Prostate gland (tissue), 2 donors: ENCODE measurements around the gene NEMP2.
A peak's percentile ranks its signal among the peaks of the same experiment; 100 is the strongest.

Experiments
- CTCF ChIP-seq, 4 experiments: fragments of 200-600 bp in 2 of 4; fragments of 450-650 bp in 2 of 4; sonication (generic) in 2 of 4; IDR thresholded peaks; 1 replicate in 3 of 4; 2 replicates in 1 of 4; pipeline ENCODE4 v1.5.1; 2016 to 2019; ENCODE audit warnings: antibody characterized with exemption in 4 of 4, mild to moderate bottlenecking in 2 of 4, moderate library complexity in 2 of 4
- POLR2A ChIP-seq: fragments of 450-650 bp; IDR thresholded peaks from one replicate; pipeline ENCODE4 v1.6.1; 2016; ENCODE audit warnings: antibody characterized with exemption, mild to moderate bottlenecking
- POLR2AphosphoS5 ChIP-seq: sonication (generic); formaldehyde crosslinking; IDR thresholded peaks from one replicate; pipeline ENCODE4 v1.6.1; 2017; ENCODE audit warnings: antibody characterized with exemption

GRCh38 chr2:190477661-190478454 lies 56.7 kb downstream of the NEMP2 start:
- TF ChIP-seq CTCF (IDR thresholded peaks at IDR 0.05) = no peak
- TF ChIP-seq POLR2AphosphoS5 = peak; percentile 23
- no peak for TF ChIP-seq POLR2A
